ENCODE measurements around the gene OR11G2.
"Not testable (repeated sequence)": the region's sequence is repeated elsewhere in the genome, so short reads cannot be mapped to it uniquely, and the experiment has no call there.

- TF ChIP-seq, protein P1, sequence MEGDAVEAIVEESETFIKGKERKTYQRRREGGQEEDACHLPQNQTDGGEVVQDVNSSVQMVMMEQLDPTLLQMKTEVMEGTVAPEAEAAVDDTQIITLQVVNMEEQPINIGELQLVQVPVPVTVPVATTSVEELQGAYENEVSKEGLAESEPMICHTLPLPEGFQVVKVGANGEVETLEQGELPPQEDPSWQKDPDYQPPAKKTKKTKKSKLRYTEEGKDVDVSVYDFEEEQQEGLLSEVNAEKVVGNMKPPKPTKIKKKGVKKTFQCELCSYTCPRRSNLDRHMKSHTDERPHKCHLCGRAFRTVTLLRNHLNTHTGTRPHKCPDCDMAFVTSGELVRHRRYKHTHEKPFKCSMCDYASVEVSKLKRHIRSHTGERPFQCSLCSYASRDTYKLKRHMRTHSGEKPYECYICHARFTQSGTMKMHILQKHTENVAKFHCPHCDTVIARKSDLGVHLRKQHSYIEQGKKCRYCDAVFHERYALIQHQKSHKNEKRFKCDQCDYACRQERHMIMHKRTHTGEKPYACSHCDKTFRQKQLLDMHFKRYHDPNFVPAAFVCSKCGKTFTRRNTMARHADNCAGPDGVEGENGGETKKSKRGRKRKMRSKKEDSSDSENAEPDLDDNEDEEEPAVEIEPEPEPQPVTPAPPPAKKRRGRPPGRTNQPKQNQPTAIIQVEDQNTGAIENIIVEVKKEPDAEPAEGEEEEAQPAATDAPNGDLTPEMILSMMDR (IDR thresholded peaks at IDR 0.05) = not testable (repeated sequence)
- TF ChIP-seq POLR2AphosphoS5 (IDR thresholded peaks at IDR 0.05; ENCODE audit: low read depth, low read length) = not testable (repeated sequence)
These were observed 44.7 kb downstream of the OR11G2 start for GRCh38 chr14:20235415-20235814.
